K562 (cell line): ENCODE measurements around the gene ADGRD1. TPM values are rescaled to one million over a fixed set of nuclear protein-coding genes. Genes with fewer than 3 reads are reported as not detected.

Source experiments
- ATAC-seq: fragments of 200-7000 bp; cut with Tn5 transposase; 3 replicates; pipeline ENCODE4 v1.9.1; 2020; ENCODE audit warnings: moderate library complexity
- BruUV-seq: library from RNA; stranded (reverse); fragments of 400-500 nt; replicated peaks from 2 replicates; lab custom pipeline; 2021; lab: Mats Ljungman, UMichigan
- CTCF ChIA-PET: fragments of 300-600 bp; formaldehyde crosslinking; extraction: SDS; loops from one replicate; lab custom pipeline; 2021; ENCODE audit warnings: low intra/inter-chr PET ratio; lab: Yijun Ruan, JAX
- POLR2A ChIA-PET: fragments of 300-600, 350-650 bp; sonication (Branson Sonifier 250); formaldehyde crosslinking; extraction: SDS; loops from one replicate; lab custom pipeline; 2021; ENCODE audit warnings: antibody characterized with exemption, inconsistent platforms; lab: Yijun Ruan, JAX
- DNase-seq, 4 experiments: peaks; one replicate each; pipeline versions ENCODE4 v3.0.0 to v3.0.0-alpha.2; 2011 to 2018; ENCODE audit warnings: low spot score in 3 of 4, mixed read lengths in 3 of 4; ENCODE audit errors: extremely low read depth in 1 of 4
- FAIRE-seq: peaks from 2 replicates; lab custom pipeline; 2011; peaks lifted over from hg19 to GRCh38; lab: Jason Lieb, UNC
- H2AFZ ChIP-seq: 2 replicates; pipeline ENCODE4 v1.6.0; 2011; ENCODE audit warnings: low read depth, low read length, control low read depth, inconsistent platforms
- H3K27ac ChIP-seq: fragments of 200-600 bp; 3 replicates; pipeline ENCODE4 v1.8.0; 2011; ENCODE audit warnings: low read depth, mild to moderate bottlenecking, control low read depth, inconsistent platforms, low read length, moderate library complexity, mixed read lengths; ENCODE audit errors: extremely low read depth
- H3K27me3 ChIP-seq, 2 experiments: fragments of 300-600 bp in 1 of 2; 2 replicates in 1 of 2; 3 replicates in 1 of 2; pipeline versions ENCODE4 v1.6.0 to v1.8.0; 2011; ENCODE audit warnings: inconsistent platforms in 2 of 2, low read length in 2 of 2, mild to moderate bottlenecking in 1 of 2, mixed read lengths in 1 of 2, moderate library complexity in 1 of 2; ENCODE audit not compliant: control insufficient read depth in 2 of 2, insufficient read depth in 2 of 2
- H3K36me3 ChIP-seq: fragments of 300-600 bp; 3 replicates; pipeline ENCODE4 v1.8.0; 2011; ENCODE audit warnings: mild to moderate bottlenecking, low read length, inconsistent platforms; ENCODE audit not compliant: control insufficient read depth, insufficient read depth
- H3K4me1 ChIP-seq, 2 experiments: fragments of 200-600 bp in 1 of 2; replicated peaks in 1 of 2; 2 replicates in 1 of 2; 3 replicates in 1 of 2; pipeline versions ENCODE4 v1.5.1 to v1.8.0; 2011; ENCODE audit warnings: inconsistent platforms in 2 of 2, low read length in 2 of 2, mild to moderate bottlenecking in 1 of 2, mixed read lengths in 1 of 2, moderate library complexity in 1 of 2; ENCODE audit not compliant: control insufficient read depth in 2 of 2, insufficient read depth in 2 of 2
- H3K4me2 ChIP-seq: 2 replicates; pipeline ENCODE4 v1.6.1; 2011; ENCODE audit warnings: low read length, control low read depth, inconsistent platforms, mixed read lengths; ENCODE audit not compliant: insufficient read depth
- H3K4me3 ChIP-seq: fragments of 200-600 bp; sonication (generic), shearing (Covaris generic); 2 replicates; pipeline ENCODE4 v1.5.1; 2016; ENCODE audit warnings: control low read depth, inconsistent platforms
- H3K79me2 ChIP-seq: fragments of 200-600 bp; 3 replicates; pipeline ENCODE4 v1.8.0; 2011; ENCODE audit warnings: low read length, inconsistent platforms; ENCODE audit not compliant: control insufficient read depth, insufficient read depth
- H3K9ac ChIP-seq, 2 experiments: 2 replicates each; pipeline versions ENCODE4 v1.6.0 to v1.6.1; 2011; ENCODE audit warnings: low read depth in 2 of 2, low read length in 2 of 2, control low read depth in 1 of 2, inconsistent platforms in 1 of 2, mild to moderate bottlenecking in 1 of 2, mixed read lengths in 1 of 2; ENCODE audit not compliant: insufficient read depth in 1 of 2
- H3K9me1 ChIP-seq: one replicate; pipeline ENCODE4 v1.6.0; 2011; ENCODE audit warnings: inconsistent platforms, mild to moderate bottlenecking, low read length, moderate library complexity; ENCODE audit not compliant: control insufficient read depth, insufficient read depth
- H3K9me3 ChIP-seq: replicated peaks from 2 replicates; pipeline ENCODE4 v1.5.1; 2011; ENCODE audit warnings: low read depth, low read length, inconsistent platforms; ENCODE audit not compliant: control insufficient read depth, insufficient read depth
- H4K20me1 ChIP-seq: replicated peaks from 2 replicates; pipeline ENCODE4 v1.6.1; 2011; ENCODE audit warnings: low read length, inconsistent platforms, mixed read lengths; ENCODE audit not compliant: control insufficient read depth, insufficient read depth
- MECOM ChIP-seq: fragments of 250-450 bp; sonication (Bioruptor Pico); IDR thresholded peaks from 2 replicates; pipeline ENCODE4 v1.8.0; 2022; ENCODE audit warnings: inconsistent platforms
- MTA3 ChIP-seq: fragments of 450-650 bp; formaldehyde crosslinking; IDR thresholded peaks from 2 replicates; pipeline ENCODE4 v1.6.1; 2017; ENCODE audit warnings: mild to moderate bottlenecking, borderline replicate concordance
- RCOR1 ChIP-seq, 2 experiments: IDR thresholded peaks; 2 replicates each; pipeline ENCODE4 v1.6.1; 2012; ENCODE audit warnings: low read depth in 2 of 2, low read length in 2 of 2, borderline replicate concordance in 1 of 2, improper control_type of control experiment in 1 of 2
- ZNF174 ChIP-seq: fragments of 250-450 bp; sonication (Bioruptor Pico); IDR thresholded peaks from 2 replicates; pipeline ENCODE4 v1.4.0; 2020; ENCODE audit warnings: mild to moderate bottlenecking
- ZNF316 ChIP-seq: fragments of 450-650 bp; IDR thresholded peaks from 2 replicates; pipeline ENCODE4 v1.6.1; 2016
- WGBS: fragments of 100-300 bp; shearing (Covaris generic); methylation state at CpG from one replicate; pipeline ENCODE4 v1.1.6; 2016; ENCODE audit warnings: low coverage, mixed read lengths; ENCODE audit not compliant: insufficient coverage; ENCODE audit errors: missing lambda C conversion rate; 5-methylcytosine and 5-hydroxymethylcytosine counted together
- in situ Hi-C: fragments of 300-500 bp; cut with MboI; formaldehyde crosslinking; loops from 4 replicates; pipeline ENCODE4 v1.15.0; 2018; ENCODE audit warnings: inconsistent platforms, mixed read lengths
- intact Hi-C: fragments of 100-400 bp; cut with micrococcal nuclease; formaldehyde crosslinking; loops from 2 replicates; pipeline ENCODE4 v1.14.2; 2022
- polyA plus RNA-seq, 8 experiments: library from polyadenylated mRNA; depleted of rRNA in 4 of 8; stranded (reverse) in 5 of 8; unstranded in 3 of 8; fragments of >200 nt; fragmentation: Nextera tagmentation in 2 of 8; fragmentation: Illumina TruSeq in 1 of 8; extraction: Ambion mirVana in 2 of 8; extraction: Trizol in 1 of 8; gene quantifications; 2 replicates each; pipeline versions ENCODE4 v1.2.1 to v1.2.3, GENCODE V29; 2011 to 2014; ENCODE audit warnings: inconsistent platforms in 1 of 8, missing spikeins in 1 of 8
- total RNA-seq, 7 experiments: library from RNA; depleted of rRNA in 6 of 7; stranded (reverse); fragments of >200 nt in 6 of 7; fragmentation: Illumina TruSeq in 2 of 7; extraction: Trizol in 2 of 7; gene quantifications; 2 replicates each; pipeline versions ENCODE4 v1.2.1 to v1.2.3, GENCODE V29; 2011 to 2021; ENCODE audit warnings: low replicate concordance in 1 of 7

ADGRD1 gene
- total and polyA plus RNA-seq, 9 of the 15 experiments (the other 6 are each of a cell fraction or from before 2014, with no cell fraction given) = 1.7 to 11.7 (median 3.3) TPM

- no peak overlapping the region for H2AFZ ChIP-seq
- no peak overlapping the region for H3K9ac ChIP-seq
- H3K27ac ChIP-seq = no peak overlapping the region
- TF ChIP-seq ZNF316 = no peak
- no peak for TF ChIP-seq RCOR1 (IDR thresholded peaks at IDR 0.05; ENCODE audit: borderline replicate concordance in 1 of 2, low read depth in 2 of 2, low read length in 2 of 2)
- TF ChIP-seq MECOM (CRISPR knock-in tag) = no peak
- no peak for TF ChIP-seq ZNF174 (CRISPR knock-in tag)
- TF ChIP-seq MTA3 = no peak
- TF ChIP-seq, all 486 proteins: peak for 0
- DNase-seq (no peak), ATAC-seq (no peak), FAIRE-seq (no peak)
- Histone ChIP-seq H3K27me3 (peaks cover 0 to 17% of the 10 kb centered on the region in 2 experiments; a peak in 3 of 5 replicates), H3K9me1 (no peaks in the 10 kb centered on the region), H3K36me3 (no peaks in the 10 kb centered on the region), H3K4me3 (no peak overlapping the region), H4K20me1 (no peaks in the 10 kb centered on the region), H3K9me3 (no peaks in the 10 kb centered on the region), H3K4me1 (peaks cover 0 to 15% of the 10 kb centered on the region in 2 experiments; a peak in 3 of 5 replicates), H3K79me2 (no peaks in the 10 kb centered on the region), H3K4me2 (no peak overlapping the region)
- CTCF ChIA-PET = no interaction called here
- 8% methylated on average over 19 of the region's 19 CpGs for WGBS
- intact Hi-C loops (no loop called here), in situ Hi-C loops (loop anchor here (10.0 kb wide), 1 partner anchor 210 kb away; no protein-coding TSS in a partner anchor)
- POLR2A ChIA-PET = interaction anchor here (2.9 kb wide), 1 partner anchor 12 kb away, joined by 8 read pairs; no protein-coding TSS in a partner anchor
- no TSS peak for BruUV-seq
Observed at GRCh38 chr12:131124487-131125280, 171.0 kb downstream of the ADGRD1 start.
